ENCODE measurements around the gene RNASEH2C. TPM values are rescaled to one million over a fixed set of nuclear protein-coding genes. Genes with fewer than 3 reads are reported as not detected.
"Not testable (repeated sequence)": the region's sequence is repeated elsewhere in the genome, so short reads cannot be mapped to it uniquely, and the experiment has no call there.

The RNASEH2C gene
- 14.2 and 20.8 TPM in 2 replicates for polyA plus RNA-seq (2011; rRNA removed)
- polyA minus RNA-seq (2011; rRNA and poly(A)+ RNA removed): 7.5 and 8.2 TPM in 2 replicates

DNA sequence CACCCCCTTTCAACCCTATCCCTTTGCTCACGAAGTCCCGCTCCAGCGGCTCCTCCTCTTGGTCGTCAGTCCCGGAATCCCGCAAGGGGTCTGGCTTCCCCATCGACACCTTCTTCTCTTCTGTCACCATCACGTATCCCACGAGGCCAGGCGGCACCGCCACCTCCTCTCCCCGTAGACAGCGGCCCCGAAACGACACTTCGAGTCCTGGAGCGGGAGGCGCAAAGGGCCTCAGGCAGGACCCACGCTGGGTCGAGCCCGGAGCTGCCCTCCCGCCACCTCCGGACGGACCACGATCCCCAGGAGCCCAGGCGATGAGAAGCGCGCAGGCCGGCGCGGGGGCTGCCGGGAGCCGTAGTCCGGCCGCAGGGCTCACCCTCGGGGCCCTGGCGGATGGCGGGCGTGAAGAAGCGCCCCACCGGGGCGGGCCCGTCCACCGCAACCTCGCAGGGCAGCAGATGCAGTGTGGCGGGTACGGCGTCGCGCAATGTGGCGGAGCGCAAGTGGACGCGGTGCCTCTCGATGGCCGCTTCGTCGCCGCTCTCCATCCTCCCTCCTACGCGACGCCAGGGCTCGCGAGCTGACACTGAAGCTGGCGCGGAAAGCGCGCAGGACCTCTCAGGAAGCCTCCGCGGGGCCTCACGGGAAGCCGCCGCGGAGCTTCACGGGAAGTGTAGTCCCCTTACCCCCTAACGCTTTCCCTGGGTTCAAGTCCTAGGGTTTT, at the start of gene RNASEH2C:
RNASEH2C (minus strand) TSS at position 588 of the 724 bp plus-strand sequence; CDS start at position 548, 40 bp downstream.
- H3K27ac ChIP-seq (ENCODE audit: low read depth, low read length): peak within 1 kb of the TSS; percentile 52
- H3K4me3 ChIP-seq (ENCODE audit: low read depth, low read length): peak within 1 kb of the TSS; percentile 87
- POLR2A ChIA-PET: interaction anchor here (0.6 to 2.4 kb wide), 12 partner anchors 8 to 746 kb away, joined by 3 to 19 read pairs (median 4); partner anchors contain the start of genes CCDC85B, EHBP1L1, FIBP and KAT5
- CTCF ChIA-PET: interaction anchor here (0.5 to 1.7 kb wide), 9 partner anchors 8 to 503 kb away, joined by 3 to 9 read pairs (median 5); partner anchors contain the start of genes KAT5 and MUS81
- no peaks in the 10 kb centered on the region for H3K27me3 ChIP-seq (ENCODE audit: control insufficient read depth, insufficient read depth, low read length)
- DNase-seq (ENCODE audit: low read depth, low spot score): peak; percentile 50
- TF ChIP-seq, protein P1, sequence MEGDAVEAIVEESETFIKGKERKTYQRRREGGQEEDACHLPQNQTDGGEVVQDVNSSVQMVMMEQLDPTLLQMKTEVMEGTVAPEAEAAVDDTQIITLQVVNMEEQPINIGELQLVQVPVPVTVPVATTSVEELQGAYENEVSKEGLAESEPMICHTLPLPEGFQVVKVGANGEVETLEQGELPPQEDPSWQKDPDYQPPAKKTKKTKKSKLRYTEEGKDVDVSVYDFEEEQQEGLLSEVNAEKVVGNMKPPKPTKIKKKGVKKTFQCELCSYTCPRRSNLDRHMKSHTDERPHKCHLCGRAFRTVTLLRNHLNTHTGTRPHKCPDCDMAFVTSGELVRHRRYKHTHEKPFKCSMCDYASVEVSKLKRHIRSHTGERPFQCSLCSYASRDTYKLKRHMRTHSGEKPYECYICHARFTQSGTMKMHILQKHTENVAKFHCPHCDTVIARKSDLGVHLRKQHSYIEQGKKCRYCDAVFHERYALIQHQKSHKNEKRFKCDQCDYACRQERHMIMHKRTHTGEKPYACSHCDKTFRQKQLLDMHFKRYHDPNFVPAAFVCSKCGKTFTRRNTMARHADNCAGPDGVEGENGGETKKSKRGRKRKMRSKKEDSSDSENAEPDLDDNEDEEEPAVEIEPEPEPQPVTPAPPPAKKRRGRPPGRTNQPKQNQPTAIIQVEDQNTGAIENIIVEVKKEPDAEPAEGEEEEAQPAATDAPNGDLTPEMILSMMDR (IDR thresholded peaks at IDR 0.05; ENCODE audit: low read depth, low read length): no peak
- H3K9me3 ChIP-seq (ENCODE audit: control insufficient read depth, insufficient read depth, low read length): no peaks in the 10 kb centered on the region; the same call in 1 of the 2 replicates

GRCh38 chr11:65767806-65768205, 47.2 kb upstream of the RNASEH2C start:
- H3K4me3 ChIP-seq (ENCODE audit: low read depth, low read length); CTCF ChIA-PET; DNase-seq (ENCODE audit: low read depth, low spot score); POLR2A ChIA-PET; H3K27me3 ChIP-seq (ENCODE audit: control insufficient read depth, insufficient read depth, low read length); H3K9me3 ChIP-seq (ENCODE audit: control insufficient read depth, insufficient read depth, low read length); H3K27ac ChIP-seq (ENCODE audit: low read depth, low read length): not testable (repeated sequence)

GRCh38 chr11:65767406-65767805, 46.8 kb upstream of the RNASEH2C start:
- H3K27me3 ChIP-seq (ENCODE audit: control insufficient read depth, insufficient read depth, low read length): no peaks in the 10 kb centered on the region
- no peaks in the 10 kb centered on the region; the same call in 1 of the 2 replicates for H3K9me3 ChIP-seq (ENCODE audit: control insufficient read depth, insufficient read depth, low read length)
- TF ChIP-seq, protein P1 (IDR thresholded peaks at IDR 0.05; ENCODE audit: low read depth, low read length): no peak
- H3K27ac ChIP-seq (ENCODE audit: low read depth, low read length): no peak overlapping the region
- ChIA-PET POLR2A (no interaction called here), CTCF (no interaction called here)
- H3K4me3 ChIP-seq (ENCODE audit: low read depth, low read length): no peak overlapping the region
- no peak for DNase-seq (ENCODE audit: low read depth, low spot score)

DNA sequence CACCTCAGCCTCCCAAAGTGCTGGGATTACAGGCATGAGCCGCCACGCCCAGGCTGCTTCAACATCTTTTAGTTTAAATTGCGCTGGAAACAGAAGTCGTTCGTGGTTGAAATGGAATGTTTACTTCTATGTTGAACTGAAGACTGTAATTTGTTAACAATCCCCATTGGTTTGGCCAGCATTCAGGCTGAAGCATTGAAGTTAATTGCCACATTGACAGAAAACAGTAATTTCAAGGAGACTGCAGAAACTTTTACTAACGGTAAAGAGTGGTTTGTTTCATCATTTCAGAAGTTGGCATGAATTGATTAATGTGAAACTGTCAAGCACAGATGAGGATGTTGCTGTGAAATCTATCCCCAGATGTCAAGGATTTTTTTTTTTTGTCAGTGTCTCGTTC, 45.9 kb upstream of the RNASEH2C start:
- H3K4me3 ChIP-seq (ENCODE audit: low read depth, low read length): no peak overlapping the region

GRCh38 chr11:65764434-65764833, 43.8 kb upstream of the RNASEH2C start:
- no peaks in the 10 kb centered on the region for H3K27me3 ChIP-seq (ENCODE audit: control insufficient read depth, insufficient read depth, low read length)
- ChIA-PET CTCF (interaction anchor here (0.8 to 2.8 kb wide), 2 partner anchors 16 to 53 kb away, joined by 3 to 8 read pairs; partner anchors contain the start of gene AP5B1), POLR2A (no interaction called here)
- no peak overlapping the region for H3K4me3 ChIP-seq (ENCODE audit: low read depth, low read length)
- no peak for DNase-seq (ENCODE audit: low read depth, low spot score)
- TF ChIP-seq, protein P1 (IDR thresholded peaks at IDR 0.05; ENCODE audit: low read depth, low read length): no peak
- H3K9me3 ChIP-seq (ENCODE audit: control insufficient read depth, insufficient read depth, low read length): no peaks in the 10 kb centered on the region; the same call in 1 of the 2 replicates
- H3K27ac ChIP-seq (ENCODE audit: low read depth, low read length): no peak overlapping the region

More for the DNA sequence above, 45.9 kb upstream of the RNASEH2C start:
- no peak for DNase-seq (ENCODE audit: low read depth, low spot score)
- ChIA-PET POLR2A (no interaction called here), CTCF (interaction anchor here (2.8 kb wide), 1 partner anchor 14 kb away, joined by 8 read pairs; the partner anchor contains the start of gene AP5B1)
- Histone ChIP-seq H3K27me3 (ENCODE audit: control insufficient read depth, insufficient read depth, low read length) (no peaks in the 10 kb centered on the region), H3K27ac (ENCODE audit: low read depth, low read length) (no peak overlapping the region), H3K9me3 (ENCODE audit: control insufficient read depth, insufficient read depth, low read length) (no peaks in the 10 kb centered on the region; the same call in 1 of the 2 replicates)
- TF ChIP-seq, protein P1 (IDR thresholded peaks at IDR 0.05; ENCODE audit: low read depth, low read length): no peak

- H3K27ac ChIP-seq (ENCODE audit: low read depth, low read length); POLR2A ChIA-PET; H3K9me3 ChIP-seq (ENCODE audit: control insufficient read depth, insufficient read depth, low read length); H3K4me3 ChIP-seq (ENCODE audit: low read depth, low read length); DNase-seq (ENCODE audit: low read depth, low spot score); H3K27me3 ChIP-seq (ENCODE audit: control insufficient read depth, insufficient read depth, low read length); CTCF ChIA-PET: not testable (repeated sequence)
These were observed 42.2 kb upstream of the RNASEH2C start for GRCh38 chr11:65762816-65763215.

DNA sequence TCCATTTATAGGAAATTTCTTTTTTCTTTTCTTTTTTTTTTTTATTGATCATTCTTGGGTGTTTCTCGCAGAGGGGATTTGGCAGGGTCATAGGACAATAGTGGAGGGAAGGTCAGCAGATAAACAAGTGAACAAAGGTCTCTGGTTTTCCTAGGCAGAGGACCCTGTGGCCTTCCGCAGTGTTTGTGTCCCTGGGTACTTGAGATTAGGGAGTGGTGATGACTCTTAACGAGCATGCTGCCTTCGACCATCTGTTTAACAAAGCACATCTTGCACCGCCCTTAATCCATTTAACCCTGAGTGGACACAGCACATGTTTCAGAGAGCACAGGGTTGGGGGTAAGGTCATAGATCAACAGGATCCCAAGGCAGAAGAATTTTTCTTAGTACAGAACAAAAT, 41.6 kb upstream of the RNASEH2C start:
- DNase-seq (ENCODE audit: low read depth, low spot score); H3K27ac ChIP-seq (ENCODE audit: low read depth, low read length); H3K27me3 ChIP-seq (ENCODE audit: control insufficient read depth, insufficient read depth, low read length); H3K9me3 ChIP-seq (ENCODE audit: control insufficient read depth, insufficient read depth, low read length); POLR2A ChIA-PET; H3K4me3 ChIP-seq (ENCODE audit: low read depth, low read length); CTCF ChIA-PET: not testable (repeated sequence)
